Activated CD4-positive, alpha-beta memory T cell treated with anti-CD3 and anti-CD28 coated beads, Interleukin-2, amount 10 ng/mL, durations not matched to agents 7 days and 5 days (primary cell): ENCODE data around the gene SF3B2. TPM values are rescaled to one million over a fixed set of nuclear protein-coding genes. Genes with fewer than 3 reads are reported as not detected.

Experiments used
- total RNA-seq, 2 experiments: library from RNA; stranded (reverse); gene quantifications; one replicate each; pipeline ENCODE4 v1.2.3, GENCODE V29; 2021

Gene SF3B2
- total RNA-seq, 2 experiments from 2014 or later: 230 to 241 TPM

Other genes with a start within 250 kb of the SF3B2 start
- 1 to 10 TPM in 1 of 2 experiments, under 1 TPM in 1; 0.83 to 1.6 TPM for gene SNX32, start 218.4 kb upstream of the SF3B2 start, total RNA-seq
- 1,000 to 10,000 TPM; 1,733 to 1,734 TPM for gene CFL1, start 194.2 kb upstream of the SF3B2 start, total RNA-seq
- gene MUS81, start 191.9 kb upstream of the SF3B2 start, total RNA-seq: 10 to 100 TPM; 86.9 to 91.9 TPM
- gene EFEMP2, start 179.6 kb upstream of the SF3B2 start, total RNA-seq: 10 to 100 TPM; 13.8 to 14.7 TPM
- 10 to 100 TPM; 75.9 to 80.5 TPM for gene CTSW, start 172.5 kb upstream of the SF3B2 start, total RNA-seq
- gene FIBP, start 163.9 kb upstream of the SF3B2 start, total RNA-seq: 10 to 100 TPM; 71.7 to 77.4 TPM
- gene CCDC85B, start 161.7 kb upstream of the SF3B2 start, total RNA-seq: 10 to 100 TPM; 53.2 to 55.8 TPM
- 1 to 10 TPM; 4.5 to 5.0 TPM for gene FOSL1, start 152.0 kb upstream of the SF3B2 start, total RNA-seq
- gene C11orf68, start 133.3 kb upstream of the SF3B2 start, total RNA-seq: 10 to 100 TPM; 34.1 to 34.2 TPM
- gene DRAP1, start 132.9 kb upstream of the SF3B2 start, total RNA-seq: 100 to 1,000 TPM; 162 to 180 TPM
- not detected for gene TSGA10IP, start 106.9 kb upstream of the SF3B2 start, total RNA-seq
- gene SART1, start 90.6 kb upstream of the SF3B2 start, total RNA-seq: 10 to 100 TPM; 59.5 to 61.5 TPM
- 10 to 100 TPM; 43.6 to 45.9 TPM for gene EIF1AD, start 50.2 kb upstream of the SF3B2 start, total RNA-seq
- 100 to 1,000 TPM; 191 to 196 TPM for gene BANF1, start 49.9 kb upstream of the SF3B2 start, total RNA-seq
- gene CST6, start 40.4 kb upstream of the SF3B2 start, total RNA-seq: under 1 TPM; 0.30 to 0.65 TPM
- under 1 TPM; 0.33 to 0.58 TPM for gene CATSPER1, start 25.9 kb upstream of the SF3B2 start, total RNA-seq
- gene GAL3ST3, start 3.2 kb upstream of the SF3B2 start, total RNA-seq: not detected
- 10 to 100 TPM; 86.4 to 95.0 TPM for gene PACS1, start 17.9 kb downstream of the SF3B2 start, total RNA-seq
- gene KLC2, start 205.3 kb downstream of the SF3B2 start, total RNA-seq: 10 to 100 TPM; 32.8 to 33.9 TPM
- 100 to 1,000 TPM; 146 to 150 TPM for gene RAB1B, start 216.3 kb downstream of the SF3B2 start, total RNA-seq
- 1 to 10 TPM; 1.9 to 2.1 TPM for gene CNIH2, start 225.8 kb downstream of the SF3B2 start, total RNA-seq
- gene YIF1A, start 236.8 kb downstream of the SF3B2 start, total RNA-seq: 10 to 100 TPM; 49.5 to 52.5 TPM
- gene TMEM151A, start 239.5 kb downstream of the SF3B2 start, total RNA-seq: not detected